ENCODE data around the gene TKT.
"Not testable (repeated sequence)": the region's sequence is repeated elsewhere in the genome, so short reads cannot be mapped to it uniquely, and the experiment has no call there.

The TKT gene

DNA sequence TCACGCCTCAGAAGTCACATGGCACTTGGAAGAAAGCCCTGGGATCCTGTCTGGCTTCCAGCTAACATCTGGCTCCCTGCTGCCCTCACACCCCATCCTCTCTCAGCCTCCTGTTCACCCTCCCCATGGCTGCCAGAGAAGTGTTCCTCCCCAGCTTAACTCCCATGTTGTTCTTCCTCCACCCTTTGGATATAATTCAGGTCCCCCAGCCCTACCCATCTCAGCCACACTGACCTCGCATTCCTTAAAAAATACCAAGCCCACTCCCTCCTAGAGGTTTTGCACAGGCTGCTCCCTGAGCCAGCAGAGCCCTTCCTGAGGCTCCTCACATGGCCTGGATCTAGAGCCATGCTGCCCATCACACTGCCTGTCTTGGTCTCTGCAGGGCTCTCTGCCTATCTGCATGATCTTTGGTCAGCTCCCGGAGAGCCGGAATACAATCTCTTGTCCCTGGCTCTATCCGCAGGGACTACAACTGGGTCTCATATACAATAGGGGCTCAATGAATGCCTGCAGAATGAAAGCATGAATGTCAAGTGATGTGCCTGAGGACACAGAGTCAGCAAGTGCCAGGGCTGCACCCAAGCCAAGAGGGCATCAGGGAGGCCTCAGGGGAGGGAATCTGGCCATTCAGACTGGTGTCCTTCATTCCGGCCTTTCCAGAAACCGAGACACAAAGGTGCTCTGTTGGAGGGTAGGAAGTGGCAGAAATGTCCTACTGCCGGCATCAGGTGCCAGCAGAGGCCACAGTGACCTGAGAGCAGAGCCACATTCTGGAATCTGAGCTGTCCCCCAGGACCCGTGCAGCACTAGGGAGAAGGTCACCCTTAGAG is 3.8 kb upstream of the TKT start:
- DNase-seq (ENCODE audit: low spot score): no peak

DNA sequence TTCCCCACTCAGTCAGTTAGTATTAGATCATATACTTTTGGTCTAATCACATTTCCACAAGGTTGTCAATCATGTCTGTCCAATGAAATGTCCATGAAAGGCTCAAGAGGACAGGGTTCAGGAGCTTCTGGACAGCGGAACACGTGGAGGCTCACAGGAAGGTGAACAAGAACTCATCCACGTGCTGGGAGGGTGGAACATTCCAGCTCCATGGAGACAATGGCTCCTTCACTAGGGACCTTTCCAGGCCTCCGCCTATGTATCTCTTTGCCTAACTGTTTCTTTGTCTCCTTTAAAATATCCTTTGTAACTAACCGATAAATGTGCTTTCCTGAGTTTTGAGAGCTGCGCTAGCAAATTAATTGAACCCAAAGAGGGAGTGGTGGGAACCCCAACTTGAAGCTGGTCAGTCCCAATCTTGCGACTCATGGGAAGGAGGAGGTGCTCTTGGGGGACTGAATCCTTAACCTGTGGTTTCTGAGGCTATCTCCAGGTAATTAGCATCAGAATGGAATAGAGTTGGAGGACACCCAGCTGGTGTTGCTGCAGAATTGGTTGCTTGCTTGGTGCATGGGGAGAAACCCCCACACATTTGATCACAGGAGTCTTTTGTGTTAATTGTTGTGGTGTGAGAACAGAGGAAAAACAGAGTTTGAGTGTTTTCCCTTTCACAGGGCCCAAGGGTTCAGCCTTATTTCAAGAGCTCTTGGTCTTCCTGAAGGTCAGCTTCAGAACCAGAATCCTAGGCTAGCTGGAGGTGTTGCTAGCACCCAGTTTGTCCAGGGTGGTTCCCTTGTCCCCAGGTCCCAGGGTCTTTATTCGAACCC is 3.0 kb upstream of the TKT start:
- no peak for DNase-seq (ENCODE audit: low spot score)

- DNase-seq (ENCODE audit: low spot score): no peak
Measured at GRCh38 chr3:53257465-53257864, 1.6 kb upstream of the TKT start.

- no peak for DNase-seq (ENCODE audit: low spot score)
Measured at GRCh38 chr3:53256704-53257055, 858 bp upstream of the TKT start.

- DNase-seq (ENCODE audit: low spot score): no peak
Measured at GRCh38 chr3:53255423-53255774, 423 bp downstream of the TKT start.

DNA sequence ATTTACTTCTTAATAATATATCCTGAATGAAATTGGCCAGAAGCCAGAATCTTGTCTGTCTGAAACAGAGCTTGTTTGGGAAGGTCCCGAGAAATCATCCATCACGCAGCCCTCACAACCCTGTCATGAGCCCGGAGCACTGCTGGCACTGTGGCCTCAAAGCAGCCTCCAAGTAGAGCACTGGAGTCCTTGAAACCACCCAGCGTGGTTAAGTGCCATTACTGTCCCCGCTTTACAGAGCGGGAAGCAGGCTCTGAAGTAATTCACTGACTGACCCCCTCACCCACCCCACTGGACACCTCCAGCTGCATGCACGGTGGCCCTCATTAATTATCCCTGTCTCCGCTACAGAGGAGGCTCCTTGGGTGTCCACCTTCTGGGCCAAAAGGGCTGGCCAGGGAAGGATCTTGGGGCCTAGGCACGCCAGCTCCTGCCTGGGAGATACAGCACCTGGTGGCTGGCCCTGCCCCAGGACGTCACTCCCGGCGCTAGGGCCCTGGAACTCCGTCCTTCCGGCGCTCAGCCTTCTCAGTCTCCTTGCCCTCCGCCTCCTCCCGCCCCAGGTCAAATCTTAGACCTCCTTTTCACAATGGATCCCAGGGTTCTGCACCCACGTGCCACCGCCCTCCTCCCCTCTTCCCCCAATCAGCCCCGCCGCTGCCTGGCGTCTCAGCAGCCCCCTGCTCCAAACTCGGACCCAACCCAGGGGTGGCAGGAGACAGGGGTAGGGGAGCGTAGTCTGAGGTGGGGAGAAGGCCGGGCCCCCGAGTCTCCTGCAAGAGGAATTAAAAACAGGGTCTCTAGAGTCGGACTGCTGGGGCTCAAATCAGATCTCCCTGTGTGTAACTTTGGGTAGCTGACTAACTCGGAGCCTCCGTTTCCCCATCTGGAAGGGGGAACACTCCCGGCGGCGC is 1.1 kb downstream of the TKT start:
- peak; percentile 37 for DNase-seq (ENCODE audit: low spot score)

- no peak for DNase-seq (ENCODE audit: low spot score)
Measured at GRCh38 chr3:53253707-53254508, 1.9 kb downstream of the TKT start.

- DNase-seq (ENCODE audit: low spot score): not testable (repeated sequence)
Measured at GRCh38 chr3:53252947-53253322, 2.9 kb downstream of the TKT start.

DNA sequence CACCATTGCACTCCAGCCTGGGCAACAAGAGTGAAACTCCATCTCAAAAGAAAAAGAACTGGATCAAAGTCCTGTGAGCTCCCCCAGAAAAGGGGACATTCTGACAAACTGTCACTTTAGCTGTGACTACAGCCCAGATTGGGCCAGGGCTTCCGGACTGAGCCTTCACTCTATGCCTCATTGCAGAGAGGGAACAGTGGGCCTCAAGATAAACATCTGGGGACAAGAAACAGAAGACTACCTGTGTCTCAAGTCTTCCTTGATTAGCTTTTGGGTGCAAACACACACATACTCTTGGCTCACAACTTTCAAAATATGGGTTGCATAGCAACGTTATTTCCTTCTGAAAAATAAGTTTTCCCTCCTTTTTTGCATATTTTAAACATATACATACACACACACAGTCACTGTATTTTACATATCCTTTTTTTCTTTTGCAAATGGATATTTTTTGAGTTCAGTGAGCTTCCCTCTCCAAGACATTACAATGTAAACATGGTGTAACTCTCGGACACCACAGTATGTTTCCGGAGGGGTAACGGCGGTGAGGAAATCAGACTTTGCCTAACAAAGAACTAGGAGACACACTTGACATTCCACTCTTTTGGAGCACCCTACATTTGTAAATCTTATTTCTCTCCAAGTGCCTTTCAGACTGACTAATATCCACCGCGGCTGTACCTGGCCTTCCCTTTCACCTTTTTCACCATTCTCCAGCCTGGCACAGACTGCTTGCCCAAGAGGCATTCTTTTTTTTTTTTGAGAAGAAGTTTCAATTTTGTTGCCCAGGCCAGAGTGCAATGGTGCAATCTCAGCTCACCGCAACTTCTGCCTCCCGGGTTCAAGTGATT is 3.5 kb downstream of the TKT start:
- DNase-seq (ENCODE audit: low spot score): peak; percentile 8

DNA sequence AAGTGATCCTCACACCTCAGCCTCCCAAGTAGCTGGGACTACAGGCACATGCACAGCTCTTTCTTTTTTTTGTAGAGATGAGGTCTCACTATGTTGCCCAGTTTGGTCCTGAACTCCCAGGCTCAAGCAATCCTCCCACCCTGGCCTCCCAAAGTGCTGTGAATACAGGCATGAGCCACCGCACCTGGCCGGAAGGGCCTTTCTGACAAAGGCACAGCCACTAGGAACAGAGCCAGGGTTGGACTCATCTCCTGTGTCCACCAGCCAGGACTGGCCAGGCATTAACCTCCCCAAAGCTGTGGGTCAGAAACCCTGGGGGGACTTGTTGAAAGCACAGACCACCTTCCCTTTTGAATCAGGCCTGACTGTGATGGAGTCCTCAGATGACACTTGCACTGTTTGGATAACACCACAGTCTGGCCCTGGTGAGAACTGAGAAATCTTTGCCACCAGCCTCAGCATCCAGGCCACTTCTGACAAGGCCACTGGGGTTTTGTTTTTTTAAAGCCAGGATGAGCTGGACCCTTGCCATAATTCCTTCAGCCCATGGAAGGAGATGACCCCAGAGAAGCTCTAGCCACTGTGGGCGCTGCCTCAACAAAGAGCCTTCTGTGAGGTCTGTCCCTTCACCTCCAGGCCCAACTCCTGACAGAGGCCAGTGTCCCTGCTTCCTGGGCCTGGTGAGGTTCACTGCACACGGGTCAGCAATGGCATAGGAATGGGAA is 4.8 kb downstream of the TKT start:
- DNase-seq (ENCODE audit: low spot score): no peak

DNA sequence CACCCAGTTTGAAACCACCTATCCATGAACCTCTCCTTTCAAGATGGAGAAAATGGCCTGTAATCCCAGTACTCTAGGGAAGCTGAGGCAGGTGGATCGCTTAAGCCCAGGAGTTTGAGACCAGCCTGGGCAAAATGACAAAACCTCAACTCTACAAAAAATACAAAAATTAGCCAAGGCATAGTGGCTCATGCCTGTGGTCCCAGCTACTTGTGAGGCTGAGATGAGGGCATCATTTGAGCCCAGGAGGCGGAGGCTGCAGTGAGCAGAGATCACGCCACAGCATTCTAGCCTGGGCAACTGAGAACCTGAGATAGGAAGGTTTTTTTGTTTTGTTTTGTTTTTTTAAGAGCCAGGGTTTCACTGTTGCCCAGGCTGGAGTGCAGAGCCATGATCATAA is 5.4 kb downstream of the TKT start:
- DNase-seq (ENCODE audit: low spot score): peak; percentile 7

DNA sequence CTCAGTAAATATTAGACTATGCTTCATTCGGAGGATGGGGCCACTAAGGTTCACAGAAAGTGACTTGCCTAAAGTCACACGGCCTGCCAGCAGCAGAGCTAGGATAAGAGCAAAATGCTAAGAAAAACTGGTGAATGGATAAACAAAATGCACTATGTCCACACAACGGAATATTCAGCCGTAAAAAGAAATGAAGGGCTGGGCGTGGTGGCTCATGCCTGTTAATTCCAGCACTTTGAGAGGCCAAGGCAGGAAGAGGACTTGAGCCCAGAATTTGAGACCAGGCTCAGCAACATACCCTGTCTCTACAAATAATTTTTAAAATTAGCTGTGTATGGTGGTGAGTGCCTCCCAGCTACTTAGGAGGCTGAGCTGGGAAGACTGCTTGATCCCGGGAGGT is 7.7 kb downstream of the TKT start:
- no peak for DNase-seq (ENCODE audit: low spot score)

- DNase-seq (ENCODE audit: low spot score): no peak
Measured at GRCh38 chr3:53247619-53248018, 8.2 kb downstream of the TKT start.

DNA sequence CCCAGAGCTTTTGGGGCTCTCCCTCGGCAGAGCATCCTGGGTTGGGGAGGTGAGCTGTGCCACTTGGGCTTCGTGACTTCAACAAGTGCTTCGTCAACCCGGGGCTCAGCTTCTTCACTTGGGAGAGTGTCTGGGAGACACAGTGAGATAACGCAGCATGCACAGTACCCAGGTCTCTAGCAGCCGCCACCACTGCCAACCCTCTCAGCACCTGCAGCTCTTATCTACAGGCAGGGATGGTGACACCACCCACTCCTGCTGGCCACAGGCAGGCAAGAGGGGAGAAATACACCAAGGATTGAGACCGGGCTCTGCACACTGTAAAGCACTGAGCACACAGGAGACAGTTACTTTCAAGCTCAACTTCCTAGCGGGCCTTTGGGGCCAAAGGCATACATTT is 11.6 kb downstream of the TKT start:
- no peak for DNase-seq (ENCODE audit: low spot score)

GRCh38 chr3:53243785-53244184 is 12.0 kb downstream of the TKT start:
- DNase-seq (ENCODE audit: low spot score): no peak

DNA sequence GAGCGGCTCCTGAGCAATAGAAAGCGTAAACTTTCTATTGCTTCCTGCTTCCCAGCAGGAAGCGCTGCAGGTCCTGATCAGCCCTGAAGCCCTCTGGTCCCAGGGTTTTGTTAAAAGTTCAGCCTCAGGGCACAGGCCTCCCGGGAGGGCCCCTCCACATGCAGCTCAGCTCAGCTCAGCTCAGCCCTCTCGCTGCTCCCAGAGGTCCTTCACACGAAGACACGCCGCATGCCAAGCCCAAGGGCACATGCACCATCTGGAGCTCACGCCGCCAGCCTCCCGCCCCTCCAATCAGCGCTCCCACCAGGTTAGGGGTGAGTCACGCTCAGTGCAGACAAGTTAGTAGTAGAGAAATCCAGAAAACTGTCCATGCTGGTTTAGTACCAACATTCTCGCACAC is 12.7 kb downstream of the TKT start:
- DNase-seq (ENCODE audit: low spot score): no peak

GRCh38 chr3:53242642-53243041 is 13.2 kb downstream of the TKT start:
- no peak for DNase-seq (ENCODE audit: low spot score)

GRCh38 chr3:53242155-53242554 is 13.7 kb downstream of the TKT start:
- DNase-seq (ENCODE audit: low spot score): no peak

DNA sequence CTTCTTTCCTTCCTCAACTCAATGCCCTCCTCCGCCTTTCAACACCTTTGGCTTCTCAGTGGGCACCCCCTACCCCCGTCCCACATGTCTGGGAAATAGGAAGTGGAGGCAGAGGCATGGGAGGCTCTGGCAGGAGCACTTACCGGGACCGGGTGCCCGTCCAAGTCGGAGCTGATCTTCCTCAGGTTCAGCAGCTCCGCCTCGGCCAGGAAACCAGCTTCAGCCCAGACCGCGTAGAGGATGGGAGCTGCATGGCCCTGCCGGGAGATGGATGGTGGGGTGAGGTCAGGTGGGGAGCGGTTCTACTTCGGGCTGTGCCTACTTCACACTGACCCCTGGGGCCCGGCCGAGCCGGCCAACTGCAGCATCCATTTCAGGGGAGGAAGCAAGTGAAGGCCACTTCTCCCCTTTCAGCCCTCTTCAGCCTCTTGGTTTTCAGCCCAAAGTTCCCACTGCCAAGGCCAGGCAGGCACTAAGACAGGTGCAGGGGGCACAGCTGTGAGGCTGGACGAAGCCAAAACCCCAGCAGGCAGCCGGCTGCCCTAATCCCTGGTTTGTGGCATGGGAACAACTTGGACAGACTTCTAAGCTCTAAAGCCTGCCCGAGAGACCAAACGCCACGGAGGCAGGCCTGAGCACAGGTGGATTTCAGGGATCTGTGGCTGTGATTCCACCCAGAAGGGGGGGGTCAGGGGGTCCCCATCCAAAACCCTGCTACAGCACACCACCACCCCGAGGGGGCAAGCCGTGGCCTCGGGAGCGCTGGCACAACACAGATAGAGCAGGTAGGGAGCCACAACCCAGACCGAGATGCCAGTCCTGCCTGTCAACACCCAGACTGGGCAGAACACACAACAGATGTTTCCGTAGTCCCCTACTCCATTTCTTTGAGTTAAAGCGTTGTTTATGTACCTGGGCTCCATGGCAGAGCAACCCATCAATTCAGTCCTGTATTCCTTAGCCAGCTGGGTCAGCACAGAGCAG is 14.5 kb downstream of the TKT start:
- no peak for DNase-seq (ENCODE audit: low spot score)
